ENCODE measurements around the gene XYLT1.

Gene XYLT1

GRCh38 chr16:17147942-17148341 is 322.8 kb downstream of the XYLT1 start:
- H3K4me1 ChIP-seq (ENCODE audit: control insufficient read depth, insufficient read depth, low read length), result no peaks in the 10 kb centered on the region
- no peaks in the 10 kb centered on the region for H3K36me3 ChIP-seq (ENCODE audit: control insufficient read depth in 2 of 2, insufficient read depth in 1 of 2, low read length in 2 of 2)
- TF ChIP-seq ZNF837 (tag by site-specific recombination; IDR thresholded peaks at IDR 0.05), result no peak
- no peak for TF ChIP-seq ZNF121 (tag by site-specific recombination; IDR thresholded peaks at IDR 0.05)
- no peak for TF ChIP-seq ZNF645 (tag by site-specific recombination; IDR thresholded peaks at IDR 0.05)
- no peak for TF ChIP-seq GLI4 (tag by site-specific recombination; IDR thresholded peaks at IDR 0.05)
- no peak for TF ChIP-seq ZNF366 (tag by site-specific recombination; conservative IDR thresholded peaks at IDR 0.05)
- TF ChIP-seq ZXDB (tag by site-specific recombination; IDR thresholded peaks at IDR 0.05), result no peak
- no peak for TF ChIP-seq ZNF777 (tag by site-specific recombination; IDR thresholded peaks at IDR 0.05; ENCODE audit: borderline replicate concordance)
- no peak for TF ChIP-seq KLF10 (tag by site-specific recombination; IDR thresholded peaks at IDR 0.05)
- no peak for TF ChIP-seq ZNF548 (tag by site-specific recombination; IDR thresholded peaks at IDR 0.05)
- no peak for TF ChIP-seq IKZF3 (tag by site-specific recombination; IDR thresholded peaks at IDR 0.05)
- TF ChIP-seq ZNF600 (tag by site-specific recombination; IDR thresholded peaks at IDR 0.05), result no peak
- no peak for TF ChIP-seq ZNF670 (tag by site-specific recombination; IDR thresholded peaks at IDR 0.05; ENCODE audit: low read depth)
- TF ChIP-seq ZNF488 (tag by site-specific recombination; IDR thresholded peaks at IDR 0.05), result no peak
- TF ChIP-seq ZNF624 (tag by site-specific recombination; IDR thresholded peaks at IDR 0.05), result no peak
- TF ChIP-seq ZNF16 (tag by site-specific recombination; IDR thresholded peaks at IDR 0.05; ENCODE audit: low read depth), result no peak
- TF ChIP-seq ZNF596 (tag by site-specific recombination; IDR thresholded peaks at IDR 0.05), result no peak
- no peak for TF ChIP-seq ZBTB21 (tag by site-specific recombination; IDR thresholded peaks at IDR 0.05)
- no peak for TF ChIP-seq ZNF10 (tag by site-specific recombination; IDR thresholded peaks at IDR 0.05)
- TF ChIP-seq PRDM10 (tag by site-specific recombination; IDR thresholded peaks at IDR 0.05), result no peak
- TF ChIP-seq SCRT2 (tag by site-specific recombination; IDR thresholded peaks at IDR 0.05), result no peak
- no peak overlapping the region for H3K4me3 ChIP-seq (ENCODE audit: low read depth, low read length)
- no peak overlapping the region for H3K27ac ChIP-seq (ENCODE audit: extremely low read depth, low read depth, low read length)
- no peaks in the 10 kb centered on the region for H3K9me3 ChIP-seq (ENCODE audit: control insufficient read depth, insufficient read depth, low read depth, low read length)
- POLR2A ChIA-PET, result no interaction called here
- CTCF ChIA-PET, result no interaction called here

GRCh38 chr16:17145029-17145428 is 325.7 kb downstream of the XYLT1 start:
- Histone ChIP-seq H3K27ac (ENCODE audit: extremely low read depth, low read depth, low read length) (no peak overlapping the region), H3K4me1 (ENCODE audit: control insufficient read depth, insufficient read depth, low read length) (no peaks in the 10 kb centered on the region), H3K9me3 (ENCODE audit: control insufficient read depth, insufficient read depth, low read depth, low read length) (no peaks in the 10 kb centered on the region), H3K36me3 (ENCODE audit: control insufficient read depth in 2 of 2, insufficient read depth in 1 of 2, low read length in 2 of 2) (no peaks in the 10 kb centered on the region), H3K4me3 (ENCODE audit: low read depth, low read length) (no peak overlapping the region)
- ChIA-PET POLR2A (no interaction called here), CTCF (no interaction called here)
- TF ChIP-seq ZNF426 (tag by site-specific recombination; IDR thresholded peaks at IDR 0.05), result no peak
- TF ChIP-seq KLF10 (tag by site-specific recombination; IDR thresholded peaks at IDR 0.05), result no peak
- TF ChIP-seq ZNF211 (tag by site-specific recombination; IDR thresholded peaks at IDR 0.05; ENCODE audit: low read depth), result no peak
- TF ChIP-seq PATZ1 (tag by site-specific recombination; IDR thresholded peaks at IDR 0.05), result no peak
- no peak for TF ChIP-seq GLIS2 (tag by site-specific recombination; IDR thresholded peaks at IDR 0.05)
- no peak for TF ChIP-seq ZNF266 (tag by site-specific recombination; IDR thresholded peaks at IDR 0.05; ENCODE audit: low read depth)
- no peak for TF ChIP-seq ZNF623 (tag by site-specific recombination; IDR thresholded peaks at IDR 0.05)
- no peak for TF ChIP-seq ZNF302 (tag by site-specific recombination; IDR thresholded peaks at IDR 0.05; ENCODE audit: low read depth)
- no peak for TF ChIP-seq ZNF600 (tag by site-specific recombination; IDR thresholded peaks at IDR 0.05)

Data from HEK293 (cell line).